MG63 (cell line): Measurements from ENCODE around the gene FUT3. TPM values are rescaled to one million over a fixed set of nuclear protein-coding genes. Genes with fewer than 3 reads are reported as not detected.
"Not testable (repeated sequence)": the region's sequence is repeated elsewhere in the genome, so short reads cannot be mapped to it uniquely, and the experiment has no call there.

Experiments
- DNase-seq: peaks from one replicate; pipeline ENCODE4 v3.0.0-alpha.2; 2020
- H3K27me3 ChIP-seq: fragments of 250-450 bp; sonication (Bioruptor Pico); 2 replicates; pipeline ENCODE4 v1.5.1; 2020; ENCODE audit warnings: mild to moderate bottlenecking, moderate library complexity
- H3K36me3 ChIP-seq: fragments of 250-450 bp; sonication (Bioruptor Pico); 2 replicates; pipeline ENCODE4 v1.5.1; 2020; ENCODE audit warnings: mild to moderate bottlenecking, moderate library complexity
- H3K4me3 ChIP-seq: fragments of 250-450 bp; sonication (Bioruptor Pico); 2 replicates; pipeline ENCODE4 v1.5.1; 2020; ENCODE audit warnings: mild to moderate bottlenecking, moderate library complexity
- H3K9me3 ChIP-seq: fragments of 250-450 bp; sonication (Bioruptor Pico); 2 replicates; pipeline ENCODE4 v1.5.1; 2020; ENCODE audit warnings: mild to moderate bottlenecking, moderate library complexity
- total RNA-seq: library from RNA; depleted of rRNA; stranded (reverse); fragments of >200 nt; shearing (Covaris generic); gene quantifications from 2 replicates; pipeline ENCODE4 v1.2.3, GENCODE V29; 2014; ENCODE audit warnings: low replicate concordance

The FUT3 gene
- total RNA-seq, 1 experiment from 2014 or later = not detected

DNA sequence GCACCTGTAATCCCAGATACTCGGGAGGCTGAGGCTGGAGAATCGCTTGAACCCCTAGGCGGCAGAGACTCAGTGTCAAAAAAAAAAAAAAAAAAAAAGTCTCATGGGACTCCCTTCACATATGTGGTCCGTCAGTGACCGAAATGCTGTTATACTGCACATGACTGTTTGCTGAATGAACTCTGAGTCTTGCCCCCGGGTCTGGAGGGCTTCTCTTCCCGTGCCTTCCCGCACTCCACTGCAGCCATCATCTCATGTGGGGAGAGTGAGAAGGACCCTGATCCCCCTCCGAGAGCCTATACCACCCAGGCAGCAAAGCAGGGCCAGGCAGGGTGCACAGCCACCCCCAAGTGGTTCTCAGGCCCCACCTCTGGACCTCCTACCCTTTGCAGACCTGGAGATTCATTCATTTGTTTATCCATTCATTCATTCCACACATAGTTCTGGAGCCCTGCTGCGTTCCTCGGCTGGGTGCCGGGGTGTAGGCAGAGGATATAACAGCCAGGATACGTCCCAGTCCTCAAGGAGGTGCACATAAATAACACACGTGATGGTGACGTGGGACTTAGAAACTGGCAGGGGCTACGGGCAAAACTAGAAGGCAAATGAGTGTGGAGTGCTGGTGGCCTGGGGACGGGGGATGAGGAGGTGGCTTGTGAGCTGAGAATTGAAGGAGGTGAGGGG is 38.2 kb upstream of the FUT3 start:
- Histone ChIP-seq H3K4me3 (no peak overlapping the region), H3K36me3 (no peaks in the 10 kb centered on the region), H3K9me3 (no peaks in the 10 kb centered on the region), H3K27me3 (no peaks in the 10 kb centered on the region)
- peak; percentile 39 for DNase-seq

DNA sequence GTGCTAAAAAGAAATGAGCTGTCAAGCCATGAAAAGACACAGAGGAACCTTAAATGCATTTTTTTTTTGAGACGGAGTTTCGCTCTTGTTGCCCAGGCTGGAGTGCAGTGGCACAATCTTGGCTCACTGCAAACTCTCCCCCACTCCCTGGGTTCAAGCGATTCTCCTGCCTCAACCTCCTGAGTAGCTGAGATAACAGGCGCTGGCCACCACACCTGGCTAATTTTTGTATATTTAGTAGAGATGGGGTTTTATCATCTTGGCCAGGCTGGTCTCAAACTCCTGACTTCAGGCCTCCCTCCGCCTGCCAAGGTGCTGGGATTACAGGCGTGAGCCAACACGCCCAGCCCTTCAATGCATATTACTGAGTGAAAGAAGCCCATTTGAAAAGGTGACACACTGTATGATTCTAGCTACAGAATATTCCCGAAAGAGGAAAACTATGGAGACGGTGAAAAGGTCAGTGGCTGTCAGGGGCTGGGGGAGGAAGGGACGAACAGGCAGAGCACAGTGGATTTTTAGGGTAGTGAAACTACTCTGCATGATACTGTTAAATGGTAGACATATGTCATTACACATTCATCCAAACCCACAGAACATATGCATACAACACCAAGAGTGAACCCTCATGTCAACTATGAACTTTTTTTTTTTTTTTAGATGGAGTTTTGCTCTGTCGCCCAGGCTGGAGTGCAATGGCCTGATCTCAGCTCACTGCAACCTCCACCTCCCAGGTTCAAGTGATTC is 33.0 kb upstream of the FUT3 start:
- not testable (repeated sequence) for DNase-seq, H3K9me3 ChIP-seq, H3K36me3 ChIP-seq, H3K27me3 ChIP-seq, H3K4me3 ChIP-seq

DNA sequence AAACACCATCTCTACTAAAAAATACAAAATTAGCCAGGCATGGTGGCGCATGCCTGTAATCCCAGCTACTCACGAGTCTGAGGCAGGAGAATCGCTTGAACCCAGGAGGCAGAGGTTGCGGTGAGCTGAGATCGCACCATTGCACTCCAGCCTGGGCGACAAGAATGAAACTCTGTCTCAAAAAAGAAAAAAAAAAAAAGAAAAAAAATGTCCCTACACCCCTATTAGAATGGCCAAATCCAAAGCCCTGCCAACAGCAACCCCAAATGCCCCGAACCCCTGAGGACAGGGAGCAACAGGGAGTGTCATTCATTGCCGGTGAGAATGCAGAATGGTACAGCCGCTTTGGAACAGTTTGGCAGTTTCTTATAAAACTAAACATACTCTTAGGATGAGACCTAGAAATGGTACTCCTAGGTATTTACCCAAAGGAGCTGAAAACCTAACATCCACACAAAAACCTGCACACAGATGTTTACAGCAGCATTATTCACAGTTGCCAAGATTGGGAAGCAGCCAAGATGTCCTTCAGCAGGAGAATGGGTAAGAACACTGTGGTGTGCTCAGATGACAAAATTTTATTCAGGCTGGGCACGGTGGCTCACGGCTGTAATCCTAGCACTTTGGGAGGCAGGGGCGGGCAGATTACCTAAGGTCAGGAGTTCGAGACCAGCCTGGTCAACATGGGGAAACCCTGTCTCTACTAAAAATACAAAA is 32.1 kb upstream of the FUT3 start:
- DNase-seq = peak; percentile 38
- H3K9me3 ChIP-seq, H3K36me3 ChIP-seq, H3K4me3 ChIP-seq, H3K27me3 ChIP-seq: not testable (repeated sequence)

DNA sequence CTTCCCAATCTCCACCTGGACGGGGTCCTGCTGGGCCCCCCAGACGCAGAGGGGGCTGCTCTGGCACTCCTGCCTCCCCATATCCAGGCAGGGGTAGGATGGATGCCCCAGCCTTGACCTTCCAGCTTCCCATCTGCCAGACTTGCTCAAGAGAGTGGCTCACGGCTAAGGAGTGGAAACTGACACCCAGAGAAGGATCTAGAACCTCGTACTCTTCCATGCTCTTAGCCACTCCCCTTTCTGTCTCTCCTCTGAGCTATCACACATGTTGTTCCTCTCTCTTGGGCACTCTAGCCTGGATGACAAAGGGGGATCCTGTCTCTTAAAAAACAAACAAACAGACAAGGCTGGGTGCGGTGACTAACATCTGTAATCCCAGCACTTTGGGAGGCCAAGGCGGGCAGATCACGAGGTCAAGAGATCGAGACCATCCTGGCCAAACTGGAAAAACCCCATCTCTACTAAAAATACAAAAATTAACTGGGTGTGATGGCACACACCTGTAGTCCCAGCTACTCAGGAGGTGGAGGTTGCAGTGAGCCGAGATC is 31.2 kb upstream of the FUT3 start:
- DNase-seq = no peak
- no peaks in the 10 kb centered on the region for H3K36me3 ChIP-seq
- H3K4me3 ChIP-seq = no peak overlapping the region
- H3K9me3 ChIP-seq = no peaks in the 10 kb centered on the region
- H3K27me3 ChIP-seq = no peaks in the 10 kb centered on the region

DNA sequence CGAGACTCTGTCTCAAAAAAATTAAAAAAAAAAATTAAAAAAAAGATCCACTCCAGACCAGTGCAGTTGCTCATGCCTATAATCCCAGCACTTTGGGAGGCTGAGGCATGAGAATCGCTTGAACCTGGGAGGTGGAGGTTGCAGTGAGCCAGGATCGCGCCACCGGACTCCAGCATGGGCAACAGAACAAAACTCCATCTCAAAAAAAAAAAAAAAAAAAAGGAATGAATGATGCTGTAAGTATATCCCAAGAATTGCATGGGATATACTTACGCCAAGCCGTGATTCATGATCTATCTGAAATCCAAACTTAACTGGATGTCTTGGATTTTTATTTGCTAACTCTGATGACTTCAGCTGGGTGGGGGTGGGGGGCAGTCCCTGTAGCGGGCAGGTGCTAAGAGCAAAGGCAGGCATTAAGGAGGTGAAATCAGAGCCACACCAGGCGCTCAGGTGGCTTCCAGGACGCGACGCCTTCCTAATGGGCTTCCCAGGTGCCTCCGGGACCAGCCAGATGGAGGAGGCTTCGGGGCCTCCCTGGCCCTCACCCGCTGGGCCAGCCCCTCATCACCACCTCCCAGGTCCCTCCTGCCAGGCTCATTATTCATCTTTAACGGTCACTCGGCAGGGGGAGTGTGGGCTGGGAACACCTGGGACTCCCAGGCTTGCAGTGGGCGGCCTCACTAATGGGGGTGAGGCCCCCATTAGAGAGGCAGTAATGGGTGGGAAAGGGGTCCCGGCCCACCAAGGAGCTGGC is 30.5 kb upstream of the FUT3 start:
- H3K9me3 ChIP-seq = no peaks in the 10 kb centered on the region
- DNase-seq = no peak
- H3K36me3 ChIP-seq = no peaks in the 10 kb centered on the region
- H3K4me3 ChIP-seq = no peak overlapping the region
- no peaks in the 10 kb centered on the region for H3K27me3 ChIP-seq

DNA sequence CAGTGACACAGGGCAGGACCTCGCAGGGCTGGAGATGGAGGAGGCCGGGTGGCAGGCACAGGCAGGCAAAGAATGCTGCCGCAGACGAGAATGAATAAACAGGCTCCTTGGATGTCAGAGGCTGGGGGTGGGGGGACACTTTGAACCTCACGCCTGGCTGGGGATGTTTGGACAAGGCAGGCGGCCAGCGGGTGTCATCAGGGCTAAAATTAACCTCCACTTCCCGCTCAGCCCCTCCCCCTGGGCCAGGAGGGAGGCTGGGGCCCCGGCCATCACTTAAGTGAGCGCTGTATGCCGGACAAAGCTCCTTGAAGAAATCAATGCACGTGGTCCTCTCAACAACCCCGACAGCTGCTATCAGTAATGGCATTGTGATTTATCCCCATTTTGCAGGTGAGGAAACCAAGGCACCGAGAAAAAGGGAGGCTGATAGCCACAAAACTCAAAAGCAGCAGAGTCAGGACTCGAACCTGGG is 29.4 kb upstream of the FUT3 start:
- Histone ChIP-seq H3K36me3 (no peaks in the 10 kb centered on the region), H3K4me3 (no peak overlapping the region), H3K27me3 (no peaks in the 10 kb centered on the region), H3K9me3 (no peaks in the 10 kb centered on the region)
- peak; percentile 65 for DNase-seq

DNA sequence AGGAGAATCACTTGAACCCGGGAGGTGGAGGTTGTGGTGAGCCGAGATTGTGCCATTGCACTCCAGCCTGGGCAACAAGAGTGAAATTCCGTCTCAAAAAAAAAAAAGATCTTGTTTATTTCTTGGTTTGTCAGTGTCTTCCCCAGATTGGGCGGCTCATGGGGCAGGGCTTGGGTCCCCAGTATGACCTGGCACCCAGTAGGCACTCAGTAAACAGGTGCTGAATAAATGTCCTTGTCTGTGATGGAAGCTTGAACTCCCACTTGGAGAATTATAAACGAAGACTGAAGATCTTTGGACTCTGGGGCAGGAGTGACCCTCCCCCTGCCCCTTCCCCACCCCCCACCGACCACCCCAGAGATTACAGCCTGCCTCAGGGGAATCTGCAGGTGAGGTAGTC is 28.9 kb upstream of the FUT3 start:
- Histone ChIP-seq H3K36me3 (no peaks in the 10 kb centered on the region), H3K9me3 (no peaks in the 10 kb centered on the region), H3K27me3 (no peaks in the 10 kb centered on the region), H3K4me3 (no peak overlapping the region)
- DNase-seq = no peak

DNA sequence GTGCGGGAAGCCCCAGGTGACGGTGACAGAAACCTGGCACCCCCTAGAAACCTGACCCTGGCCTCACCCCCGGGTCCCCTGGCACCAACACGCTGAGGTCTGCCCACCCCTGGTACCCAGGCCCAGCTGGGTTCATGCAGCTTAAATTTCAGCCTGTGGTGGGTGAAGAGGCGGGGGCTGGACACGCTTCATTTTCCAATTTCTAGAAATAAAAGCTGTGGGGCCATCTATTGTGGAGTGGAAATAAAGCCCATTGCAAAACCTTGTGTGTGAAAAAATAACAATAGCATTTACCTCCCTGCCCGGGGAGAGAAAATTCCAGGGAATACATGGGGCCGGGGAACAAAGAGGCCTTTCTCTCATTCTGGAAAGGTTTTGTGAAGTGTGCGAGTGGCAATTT is 26.6 kb upstream of the FUT3 start:
- Histone ChIP-seq H3K36me3 (no peaks in the 10 kb centered on the region), H3K4me3 (no peak overlapping the region), H3K9me3 (no peaks in the 10 kb centered on the region), H3K27me3 (no peaks in the 10 kb centered on the region)
- DNase-seq = no peak

DNA sequence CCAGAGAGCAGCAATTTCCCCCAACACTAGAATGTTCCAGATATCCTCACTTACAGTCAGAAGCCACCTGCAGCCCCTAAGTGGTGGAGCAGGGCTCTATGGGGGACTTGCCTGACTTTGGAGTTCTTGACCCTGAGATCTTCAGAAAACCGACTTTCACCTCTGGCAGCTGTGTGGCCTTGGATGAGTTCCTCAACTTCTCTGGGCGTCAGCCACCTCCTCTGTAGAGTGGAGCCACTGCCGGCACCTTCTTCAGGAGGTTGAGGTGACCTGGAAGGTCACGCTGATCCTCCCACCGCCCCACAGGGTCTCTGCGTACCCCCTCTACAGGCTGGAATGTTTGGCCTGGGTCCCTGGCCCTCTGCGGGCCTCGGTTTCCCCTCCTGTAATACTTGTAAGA is 26.2 kb upstream of the FUT3 start:
- no peak overlapping the region for H3K4me3 ChIP-seq
- no peaks in the 10 kb centered on the region for H3K36me3 ChIP-seq
- DNase-seq = no peak
- no peaks in the 10 kb centered on the region for H3K9me3 ChIP-seq
- H3K27me3 ChIP-seq = no peaks in the 10 kb centered on the region

DNA sequence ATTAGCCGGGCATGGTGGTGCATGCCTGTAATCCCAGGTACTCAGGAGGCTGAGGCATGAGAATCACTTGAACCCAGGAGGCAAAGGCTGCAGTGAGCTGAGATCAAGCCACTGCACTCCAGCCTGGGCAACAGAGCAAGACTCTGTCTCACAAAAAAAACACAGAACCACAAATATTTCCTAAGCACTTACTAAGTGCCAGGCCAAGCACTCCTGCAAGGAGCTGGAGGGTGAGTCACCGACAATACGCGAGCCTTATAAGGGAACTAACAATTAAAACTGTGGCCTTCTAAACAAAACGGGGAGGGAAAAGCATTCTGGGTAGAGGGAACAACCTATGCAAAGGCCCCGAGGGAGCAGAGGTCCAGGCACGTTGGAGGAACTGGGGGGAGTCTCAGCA is 23.2 kb upstream of the FUT3 start:
- H3K36me3 ChIP-seq, H3K9me3 ChIP-seq, DNase-seq, H3K4me3 ChIP-seq, H3K27me3 ChIP-seq: not testable (repeated sequence)

DNA sequence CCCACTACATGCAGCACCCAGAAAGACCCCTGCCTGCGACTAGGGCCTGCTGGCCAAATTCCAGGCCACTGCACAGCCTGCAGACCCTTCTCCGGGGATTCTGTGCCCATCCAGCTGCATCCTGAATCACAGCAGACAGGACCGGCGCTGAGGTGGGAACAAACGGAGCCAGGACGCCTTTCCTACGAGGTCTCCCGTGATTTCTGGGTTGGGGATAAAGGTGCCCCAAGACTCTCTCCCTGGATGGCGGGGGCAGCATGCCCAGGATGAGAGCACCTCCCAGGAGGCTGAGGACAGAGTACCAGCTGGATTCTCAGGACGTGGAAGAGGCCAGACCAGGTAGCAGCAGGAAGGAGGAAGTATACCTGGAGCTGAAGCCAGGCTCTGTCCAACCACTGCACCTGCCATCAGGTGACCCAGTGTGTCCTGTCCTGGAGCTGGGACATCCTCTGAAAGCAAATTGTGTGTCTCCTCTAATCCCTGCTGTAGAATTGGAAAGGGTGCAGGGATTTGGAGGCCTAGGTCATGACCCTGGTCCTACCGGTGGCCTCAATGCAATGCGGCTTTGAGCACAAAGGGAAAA is 22.5 kb upstream of the FUT3 start:
- Histone ChIP-seq H3K27me3 (no peaks in the 10 kb centered on the region), H3K36me3 (no peaks in the 10 kb centered on the region), H3K4me3 (no peak overlapping the region), H3K9me3 (no peaks in the 10 kb centered on the region)
- DNase-seq = no peak

DNA sequence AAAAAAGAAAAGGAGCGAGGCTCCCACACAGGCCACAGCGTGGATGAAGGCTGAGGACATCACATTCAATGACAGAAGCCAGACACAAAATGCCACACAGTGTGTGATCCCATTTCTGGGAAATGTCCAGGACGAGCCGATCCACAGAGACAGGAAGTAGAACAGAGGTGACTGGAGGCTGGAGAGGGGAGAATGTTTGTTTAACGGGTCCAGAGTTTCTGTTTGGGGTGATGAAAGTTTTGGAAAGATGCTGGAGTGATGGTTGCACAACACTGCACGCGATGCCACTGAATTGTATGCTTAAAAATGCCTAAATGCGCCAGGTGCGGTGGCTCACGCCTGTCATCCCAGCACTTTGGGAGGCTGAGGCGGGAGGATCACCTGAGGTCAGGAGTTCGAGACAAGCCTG is 19.7 kb upstream of the FUT3 start:
- no peaks in the 10 kb centered on the region for H3K36me3 ChIP-seq
- no peak for DNase-seq
- no peaks in the 10 kb centered on the region for H3K9me3 ChIP-seq
- no peak overlapping the region for H3K4me3 ChIP-seq
- H3K27me3 ChIP-seq = no peaks in the 10 kb centered on the region

DNA sequence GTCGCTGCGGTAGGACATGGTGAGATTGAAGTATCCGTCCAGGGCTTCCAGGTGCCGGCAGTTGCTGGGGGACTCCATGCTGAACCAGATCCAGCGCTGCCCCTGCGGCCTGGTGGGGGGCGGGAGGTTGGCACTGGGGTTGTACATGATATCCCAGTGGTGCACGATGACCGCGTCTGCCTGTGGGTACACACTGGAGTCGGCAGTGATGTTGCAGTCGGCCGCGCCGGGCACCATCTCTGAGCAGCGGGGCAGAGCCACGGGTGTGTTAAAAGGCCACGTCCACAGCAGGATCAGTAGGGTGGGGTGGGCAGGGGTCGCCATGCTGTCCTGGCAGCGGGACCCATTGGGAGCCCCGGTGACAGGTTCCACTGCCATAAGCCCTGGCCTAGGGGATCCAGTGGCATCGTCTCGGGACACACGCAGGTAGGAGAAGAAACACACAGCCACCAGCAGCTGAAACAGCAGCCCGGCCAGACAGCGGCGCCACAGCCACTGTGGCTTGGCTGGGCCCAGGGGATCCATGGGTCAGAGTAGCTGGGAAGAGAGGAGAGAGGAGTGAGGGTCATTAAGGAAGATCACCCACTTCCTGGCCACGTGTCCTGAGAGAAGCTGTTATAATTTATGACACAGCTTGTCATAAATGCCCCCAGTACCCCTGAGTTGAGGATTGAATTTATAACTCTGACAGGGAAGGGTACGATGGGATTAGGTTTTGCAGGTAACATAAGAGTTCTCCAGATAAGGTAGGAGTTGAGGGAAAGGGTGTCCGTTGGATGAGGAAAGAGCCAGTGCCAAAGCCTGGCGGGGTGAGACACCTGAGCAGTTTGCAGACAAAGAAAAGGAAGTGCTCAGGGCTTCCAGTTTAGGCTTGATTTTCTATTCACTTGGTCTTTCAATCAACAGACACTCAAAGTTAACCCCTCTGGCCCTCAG is 16.2 kb upstream of the FUT3 start:
- Histone ChIP-seq H3K4me3 (no peak overlapping the region), H3K36me3 (no peaks in the 10 kb centered on the region), H3K9me3 (no peaks in the 10 kb centered on the region), H3K27me3 (no peaks in the 10 kb centered on the region)
- DNase-seq = no peak

DNA sequence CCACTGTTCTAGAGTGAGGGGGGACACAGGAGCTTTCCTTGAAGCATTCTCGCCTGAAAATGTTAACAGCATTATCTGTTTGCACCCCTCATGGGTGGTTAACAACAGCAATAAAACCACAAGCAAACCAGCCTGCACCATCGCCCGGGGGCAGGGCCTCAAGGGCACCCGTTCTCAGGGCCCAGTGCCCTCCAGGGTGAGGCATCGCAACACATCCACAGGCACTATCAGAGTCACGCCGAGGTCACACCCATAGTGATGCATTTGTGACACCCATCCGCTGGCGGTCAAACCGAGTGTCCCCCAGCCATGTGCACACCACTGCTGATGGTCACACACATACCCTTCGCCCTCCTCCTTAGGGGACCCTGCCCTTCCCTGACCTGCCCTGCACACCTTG is 14.5 kb upstream of the FUT3 start:
- Histone ChIP-seq H3K9me3 (no peaks in the 10 kb centered on the region), H3K4me3 (no peak overlapping the region), H3K36me3 (no peaks in the 10 kb centered on the region), H3K27me3 (no peaks in the 10 kb centered on the region)
- DNase-seq = no peak

DNA sequence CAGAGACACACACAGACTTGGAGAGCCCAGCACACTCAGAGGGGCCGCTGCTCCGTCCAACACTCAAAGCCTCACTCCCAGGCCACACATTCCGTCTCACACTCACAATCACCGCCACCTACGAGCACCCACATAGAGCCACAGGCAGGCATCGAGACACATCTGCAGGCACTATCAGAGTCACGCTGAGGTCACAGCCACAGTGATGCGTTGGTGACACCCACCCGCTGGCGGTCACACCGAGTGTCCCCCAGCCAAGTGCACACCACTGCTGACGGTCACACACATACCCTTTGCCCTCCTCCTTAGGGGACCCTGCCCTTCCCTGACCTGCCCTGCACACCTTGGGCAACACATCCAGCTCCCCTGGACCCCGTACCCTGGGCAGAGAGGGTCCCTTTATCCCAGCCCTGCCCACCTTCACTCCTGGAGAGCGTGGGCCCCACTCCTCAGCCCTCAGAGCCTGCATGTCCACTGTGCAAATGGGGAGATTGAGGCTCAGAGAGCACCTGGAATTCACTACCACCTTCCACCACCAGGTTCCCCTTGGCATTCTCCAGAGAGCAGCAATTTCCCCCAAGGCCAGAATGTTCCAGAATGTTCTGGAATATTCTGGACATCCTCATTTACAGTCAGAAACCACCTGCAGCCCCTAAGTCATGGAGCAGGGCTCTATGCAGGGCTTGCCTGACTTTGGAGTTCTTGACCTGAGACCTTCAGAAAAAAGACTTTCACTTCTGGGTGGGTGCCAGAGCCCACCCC is 13.7 kb upstream of the FUT3 start:
- Histone ChIP-seq H3K36me3 (no peaks in the 10 kb centered on the region), H3K27me3 (no peaks in the 10 kb centered on the region), H3K9me3 (no peaks in the 10 kb centered on the region), H3K4me3 (no peak overlapping the region)
- no peak for DNase-seq
